Measurements from ENCODE around the gene BMERB1. TPM values are rescaled to one million over a fixed set of nuclear protein-coding genes. Genes with fewer than 3 reads are reported as not detected.
A peak's percentile ranks its signal among the peaks of the same experiment; 100 is the strongest.

The BMERB1 gene
- total and polyA plus RNA-seq, 9 of the 15 experiments (the other 6 are each of a cell fraction or from before 2014, with no cell fraction given), result 0.29 to 2.9 (median 0.94) TPM

- no peak for TF ChIP-seq ZBTB40 (IDR thresholded peaks at IDR 0.05)
- no peak for TF ChIP-seq ZBTB40 (CRISPR knock-in tag; IDR thresholded peaks at IDR 0.05)
- TF ChIP-seq DPF2 (IDR thresholded peaks at IDR 0.05), result peak; percentile 98
- TF ChIP-seq ZNF398 (CRISPR knock-in tag; IDR thresholded peaks at IDR 0.05), result no peak
- TF ChIP-seq PCBP2 (IDR thresholded peaks at IDR 0.05; ENCODE audit: low read depth, low read length, poor library complexity, severe bottlenecking), result no peak
- peak; percentile 20 to 39; a peak in 2 of 4 replicates for TF ChIP-seq MAZ (CRISPR knock-in tag; conservative IDR thresholded peaks at IDR 0.05 in 1 of 2, IDR thresholded peaks at IDR 0.05 in 1 of 2)
- TF ChIP-seq SUPT5H (IDR thresholded peaks at IDR 0.05), result no peak
- no peak for TF ChIP-seq ZNF282 (CRISPR knock-in tag; IDR thresholded peaks at IDR 0.05)
- peak; percentile 94 for TF ChIP-seq ZNF584 (CRISPR knock-in tag; IDR thresholded peaks at IDR 0.05; ENCODE audit: low read depth)
- TF ChIP-seq AFF4 (CRISPR knock-in tag; IDR thresholded peaks at IDR 0.05), result no peak
- peak; percentile 64; the same call in 1 of the 2 replicates for TF ChIP-seq L3MBTL2 (IDR thresholded peaks at IDR 0.05)
- 0 out of 2 replicates have a peak, but pooled peaks have one; percentile 49 for TF ChIP-seq FOXJ2 (tag; IDR thresholded peaks at IDR 0.05)
Measured at GRCh38 chr16:15521758-15522509, 87.5 kb downstream of the BMERB1 start (continued).

All from K562 (cell line).